ENCODE measurements around the gene ITPKB. TPM values are rescaled to one million over a fixed set of nuclear protein-coding genes. Genes with fewer than 3 reads are reported as not detected.
A peak's percentile ranks its signal among the peaks of the same experiment; 100 is the strongest.

The ITPKB gene
- total RNA-seq, 1 experiment from 2014 or later, result 9.5 TPM

- Mint-ChIP-seq H3K9me3 (ENCODE audit: unreplicated experiment) (no peaks in the 10 kb centered on the region), H3K27me3 (ENCODE audit: insufficient read depth, unreplicated experiment) (no peaks in the 10 kb centered on the region), H3K27ac (ENCODE audit: low read depth, unreplicated experiment) (no peak overlapping the region), H3K4me1 (ENCODE audit: insufficient read depth, unreplicated experiment) (peaks cover 5% of the 10 kb centered on the region), H3K4me3 (ENCODE audit: unreplicated experiment) (no peak overlapping the region), H3K36me3 (ENCODE audit: insufficient read depth, unreplicated experiment) (peaks cover 11% of the 10 kb centered on the region)
- TF ChIP-seq, protein P1, sequence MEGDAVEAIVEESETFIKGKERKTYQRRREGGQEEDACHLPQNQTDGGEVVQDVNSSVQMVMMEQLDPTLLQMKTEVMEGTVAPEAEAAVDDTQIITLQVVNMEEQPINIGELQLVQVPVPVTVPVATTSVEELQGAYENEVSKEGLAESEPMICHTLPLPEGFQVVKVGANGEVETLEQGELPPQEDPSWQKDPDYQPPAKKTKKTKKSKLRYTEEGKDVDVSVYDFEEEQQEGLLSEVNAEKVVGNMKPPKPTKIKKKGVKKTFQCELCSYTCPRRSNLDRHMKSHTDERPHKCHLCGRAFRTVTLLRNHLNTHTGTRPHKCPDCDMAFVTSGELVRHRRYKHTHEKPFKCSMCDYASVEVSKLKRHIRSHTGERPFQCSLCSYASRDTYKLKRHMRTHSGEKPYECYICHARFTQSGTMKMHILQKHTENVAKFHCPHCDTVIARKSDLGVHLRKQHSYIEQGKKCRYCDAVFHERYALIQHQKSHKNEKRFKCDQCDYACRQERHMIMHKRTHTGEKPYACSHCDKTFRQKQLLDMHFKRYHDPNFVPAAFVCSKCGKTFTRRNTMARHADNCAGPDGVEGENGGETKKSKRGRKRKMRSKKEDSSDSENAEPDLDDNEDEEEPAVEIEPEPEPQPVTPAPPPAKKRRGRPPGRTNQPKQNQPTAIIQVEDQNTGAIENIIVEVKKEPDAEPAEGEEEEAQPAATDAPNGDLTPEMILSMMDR (IDR thresholded peaks at IDR 0.05; ENCODE audit: unreplicated experiment), result peak; percentile 19
- DNase-seq (ENCODE audit: unreplicated experiment), result peak; percentile 39
- CTCF ChIA-PET, result interaction anchor here (0.6 to 3.7 kb wide), 7 partner anchors 9 to 211 kb away, joined by 3 to 27 read pairs (median 3); no protein-coding TSS in a partner anchor
- POLR2A ChIA-PET, result interaction anchor here (1.0 to 2.3 kb wide), 5 partner anchors 11 to 128 kb away, joined by 3 to 12 read pairs (median 3); no protein-coding TSS in a partner anchor
- BruUV-seq (replicated peaks), result no TSS peak
- intact Hi-C loops (cut with micrococcal nuclease), result no loop called here
Observed at GRCh38 chr1:226687426-226687825, 51.7 kb downstream of the ITPKB start.

DNA sequence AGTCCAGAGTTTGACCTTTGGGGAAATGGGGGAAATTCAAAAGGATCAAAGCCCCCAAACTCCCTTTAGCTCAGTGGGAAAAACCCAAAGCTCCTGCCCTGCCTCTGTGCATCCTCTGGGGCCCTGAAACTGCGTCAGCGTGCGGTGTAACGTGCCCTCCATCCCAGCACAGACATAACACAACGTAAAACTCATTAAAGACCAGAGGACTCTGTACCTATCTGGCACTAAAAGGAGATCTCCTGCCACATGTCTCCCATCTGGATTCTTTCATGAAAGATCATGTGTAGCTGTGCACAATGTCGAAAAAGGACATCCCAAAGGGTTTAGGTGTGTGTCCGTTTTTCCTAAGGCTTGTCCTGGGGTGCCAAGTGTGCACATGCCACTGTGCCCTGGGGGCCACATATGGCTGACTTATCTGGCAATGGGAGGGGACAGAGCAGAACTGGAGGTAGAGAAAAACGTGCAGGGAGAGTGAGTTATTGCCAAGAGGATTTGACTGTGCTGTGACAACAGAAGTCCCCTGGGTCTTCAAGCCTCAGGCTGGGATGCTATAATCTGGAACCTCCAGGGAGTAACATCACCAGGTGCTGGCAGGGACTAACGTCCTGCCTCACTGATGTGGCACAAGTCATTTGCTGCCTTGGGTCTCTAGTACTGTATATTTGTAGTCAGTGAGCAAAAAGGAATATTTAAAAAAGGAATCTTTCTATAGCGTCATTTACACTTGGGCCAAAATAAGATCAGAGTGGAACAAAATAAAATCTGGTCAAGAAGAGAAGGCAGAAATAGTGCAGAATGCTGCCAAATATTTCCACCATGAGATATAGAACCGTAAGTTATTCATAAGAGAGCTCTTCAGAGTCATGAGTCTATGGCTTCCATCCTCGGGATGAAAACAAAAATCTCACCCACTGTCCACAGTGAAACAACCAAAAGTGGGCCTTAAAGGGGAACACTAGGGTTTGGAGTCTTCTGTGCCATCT, 52.3 kb downstream of the ITPKB start:
- DNase-seq (ENCODE audit: unreplicated experiment), result no peak
- intact Hi-C loops (cut with micrococcal nuclease), result no loop called here
- ChIA-PET CTCF (interaction anchor here (0.8 to 3.7 kb wide), 7 partner anchors 9 to 140 kb away, joined by 3 to 27 read pairs (median 3); no protein-coding TSS in a partner anchor), POLR2A (interaction anchor here (1.0 to 2.3 kb wide), 6 partner anchors 10 to 52 kb away, joined by 3 to 12 read pairs (median 4); no protein-coding TSS in a partner anchor)
- Mint-ChIP-seq H3K27ac (ENCODE audit: low read depth, unreplicated experiment) (no peak overlapping the region), H3K4me3 (ENCODE audit: unreplicated experiment) (no peak overlapping the region), H3K36me3 (ENCODE audit: insufficient read depth, unreplicated experiment) (peaks cover 7% of the 10 kb centered on the region), H3K9me3 (ENCODE audit: unreplicated experiment) (no peaks in the 10 kb centered on the region), H3K27me3 (ENCODE audit: insufficient read depth, unreplicated experiment) (no peaks in the 10 kb centered on the region), H3K4me1 (ENCODE audit: insufficient read depth, unreplicated experiment) (peaks cover 5% of the 10 kb centered on the region)
- BruUV-seq (replicated peaks), result no TSS peak
- TF ChIP-seq, protein P1 (IDR thresholded peaks at IDR 0.05; ENCODE audit: unreplicated experiment), result no peak

GRCh38 chr1:226685196-226685820, 53.8 kb downstream of the ITPKB start:
- H3K4me3 Mint-ChIP-seq (ENCODE audit: unreplicated experiment), result no peak overlapping the region
- no peaks in the 10 kb centered on the region for H3K4me1 Mint-ChIP-seq (ENCODE audit: insufficient read depth, unreplicated experiment)
- DNase-seq (ENCODE audit: unreplicated experiment), result no peak
- no TSS peak for BruUV-seq (replicated peaks)
- no peaks in the 10 kb centered on the region for H3K27me3 Mint-ChIP-seq (ENCODE audit: insufficient read depth, unreplicated experiment)
- H3K36me3 Mint-ChIP-seq (ENCODE audit: insufficient read depth, unreplicated experiment), result peaks cover 7% of the 10 kb centered on the region
- POLR2A ChIA-PET, result interaction anchor here (1.7 to 2.1 kb wide), 2 partner anchors 8 to 19 kb away, joined by 3 to 8 read pairs; no protein-coding TSS in a partner anchor
- H3K9me3 Mint-ChIP-seq (ENCODE audit: unreplicated experiment), result no peaks in the 10 kb centered on the region
- intact Hi-C loops (cut with micrococcal nuclease), result no loop called here
- H3K27ac Mint-ChIP-seq (ENCODE audit: low read depth, unreplicated experiment), result no peak overlapping the region
- TF ChIP-seq, protein P1 (IDR thresholded peaks at IDR 0.05; ENCODE audit: unreplicated experiment), result no peak
- CTCF ChIA-PET, result interaction anchor here (0.9 to 3.7 kb wide), 4 partner anchors 8 to 141 kb away, joined by 3 to 27 read pairs (median 4); no protein-coding TSS in a partner anchor

DNA sequence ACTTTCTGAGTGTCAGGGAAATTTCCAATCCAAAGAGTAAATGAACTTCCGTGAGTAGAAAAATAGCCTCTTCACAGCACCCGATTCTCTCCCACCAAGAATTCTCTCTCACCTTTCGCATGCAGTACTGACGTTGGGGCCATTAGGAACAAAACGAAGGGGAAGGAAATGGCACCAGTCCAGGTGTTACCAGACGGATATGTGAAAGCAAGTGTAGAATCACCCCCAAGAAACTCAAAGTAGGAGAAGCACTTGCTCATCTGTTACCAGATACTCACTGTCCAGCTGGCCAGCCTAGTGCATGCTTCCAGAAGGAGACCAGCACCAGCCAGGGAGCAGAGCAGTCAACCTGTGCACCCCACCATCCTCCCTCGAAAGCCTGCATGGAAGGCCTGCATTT, 55.1 kb downstream of the ITPKB start:
- intact Hi-C loops (cut with micrococcal nuclease), result no loop called here
- H3K4me3 Mint-ChIP-seq (ENCODE audit: unreplicated experiment), result no peak overlapping the region
- CTCF ChIA-PET, result interaction anchor here (1.4 to 3.7 kb wide), 2 partner anchors 50 to 136 kb away, joined by 3 to 13 read pairs; no protein-coding TSS in a partner anchor
- no TSS peak for BruUV-seq (replicated peaks)
- no peaks in the 10 kb centered on the region for H3K4me1 Mint-ChIP-seq (ENCODE audit: insufficient read depth, unreplicated experiment)
- H3K27me3 Mint-ChIP-seq (ENCODE audit: insufficient read depth, unreplicated experiment), result no peaks in the 10 kb centered on the region
- peaks cover 7% of the 10 kb centered on the region for H3K36me3 Mint-ChIP-seq (ENCODE audit: insufficient read depth, unreplicated experiment)
- TF ChIP-seq, protein P1 (IDR thresholded peaks at IDR 0.05; ENCODE audit: unreplicated experiment), result no peak
- H3K9me3 Mint-ChIP-seq (ENCODE audit: unreplicated experiment), result no peaks in the 10 kb centered on the region
- POLR2A ChIA-PET, result interaction anchor here (2.8 kb wide), 1 partner anchor 19 kb away, joined by 10 read pairs; no protein-coding TSS in a partner anchor
- H3K27ac Mint-ChIP-seq (ENCODE audit: low read depth, unreplicated experiment), result no peak overlapping the region
- no peak for DNase-seq (ENCODE audit: unreplicated experiment)

All from MCF 10A (cell line).